K562 (cell line): ENCODE measurements around the gene SLCO3A1.

Experiments
- HDAC6 ChIP-seq: IDR thresholded peaks from 2 replicates; pipeline ENCODE4 v1.6.1; 2012; ENCODE audit warnings: low read depth, mild to moderate bottlenecking, control low read depth, inconsistent platforms, low read length, moderate library complexity
- HNRNPH1 ChIP-seq: fragments of 200-400 bp; formaldehyde crosslinking; optimal IDR thresholded peaks from 2 replicates; pipeline ENCODE3; 2017; ENCODE audit warnings: low read depth, mild to moderate bottlenecking, low read length, moderate library complexity
- POLR2A ChIP-seq: fragments of 450-650 bp; conservative IDR thresholded peaks from 2 replicates; pipeline ENCODE4 v1.6.1; 2016
- TF ChIP-seq, protein P1 (sequence below), 3 experiments: IDR thresholded peaks in 2 of 3; conservative IDR thresholded peaks in 1 of 3; 2 replicates each; pipeline ENCODE4 v1.5.1; 2011 to 2012; ENCODE audit warnings: low read length in 3 of 3, mild to moderate bottlenecking in 3 of 3, control low read depth in 2 of 3, improper control_type of control experiment in 1 of 3, inconsistent platforms in 1 of 3, low read depth in 1 of 3, mixed read lengths in 1 of 3, moderate library complexity in 1 of 3; ENCODE audit not compliant: insufficient read depth in 2 of 3

DNA sequence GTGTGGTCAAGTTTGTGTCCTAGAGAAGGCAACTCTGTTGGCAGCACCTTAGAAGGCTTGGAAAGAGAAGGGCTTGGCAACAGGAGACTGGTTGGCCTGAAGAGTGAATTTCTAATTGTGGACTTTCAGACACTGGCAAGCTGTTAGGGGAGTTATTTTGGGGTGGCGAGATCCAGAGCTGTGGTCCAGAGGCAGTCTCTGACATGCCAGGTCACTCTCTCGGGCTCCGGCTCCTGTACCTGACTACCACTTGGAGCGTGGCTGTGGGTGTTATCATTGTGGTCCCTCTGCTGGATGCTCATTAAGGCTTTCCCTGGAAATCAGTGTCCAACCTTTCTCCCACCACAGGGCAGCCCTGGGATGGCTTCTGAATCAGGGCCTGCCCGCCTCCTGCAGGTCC is 209.0 kb downstream of the SLCO3A1 start:
- TF ChIP-seq HNRNPH1, result no peak
- TF ChIP-seq, protein P1, sequence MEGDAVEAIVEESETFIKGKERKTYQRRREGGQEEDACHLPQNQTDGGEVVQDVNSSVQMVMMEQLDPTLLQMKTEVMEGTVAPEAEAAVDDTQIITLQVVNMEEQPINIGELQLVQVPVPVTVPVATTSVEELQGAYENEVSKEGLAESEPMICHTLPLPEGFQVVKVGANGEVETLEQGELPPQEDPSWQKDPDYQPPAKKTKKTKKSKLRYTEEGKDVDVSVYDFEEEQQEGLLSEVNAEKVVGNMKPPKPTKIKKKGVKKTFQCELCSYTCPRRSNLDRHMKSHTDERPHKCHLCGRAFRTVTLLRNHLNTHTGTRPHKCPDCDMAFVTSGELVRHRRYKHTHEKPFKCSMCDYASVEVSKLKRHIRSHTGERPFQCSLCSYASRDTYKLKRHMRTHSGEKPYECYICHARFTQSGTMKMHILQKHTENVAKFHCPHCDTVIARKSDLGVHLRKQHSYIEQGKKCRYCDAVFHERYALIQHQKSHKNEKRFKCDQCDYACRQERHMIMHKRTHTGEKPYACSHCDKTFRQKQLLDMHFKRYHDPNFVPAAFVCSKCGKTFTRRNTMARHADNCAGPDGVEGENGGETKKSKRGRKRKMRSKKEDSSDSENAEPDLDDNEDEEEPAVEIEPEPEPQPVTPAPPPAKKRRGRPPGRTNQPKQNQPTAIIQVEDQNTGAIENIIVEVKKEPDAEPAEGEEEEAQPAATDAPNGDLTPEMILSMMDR (IDR thresholded peaks at IDR 0.05 in 2 of 3, conservative IDR thresholded peaks at IDR 0.05 in 1 of 3; ENCODE audit: insufficient read depth in 2 of 3, low read depth in 1 of 3, low read length in 3 of 3), result no peak
- no peak for TF ChIP-seq POLR2A
- TF ChIP-seq HDAC6, result no peak
